GM19455 (cell line): ENCODE results near the gene SPEF1.
A peak's percentile ranks its signal among the peaks of the same experiment; 100 is the strongest.
"Not testable (repeated sequence)": the region's sequence is repeated elsewhere in the genome, so short reads cannot be mapped to it uniquely, and the experiment has no call there.

Source experiments
- ATAC-seq: cut with Tn5 transposase; IDR thresholded peaks from one replicate; pipeline ENCODE4 v1.9.1; 2021; ENCODE audit not compliant: unreplicated experiment

Gene SPEF1

DNA sequence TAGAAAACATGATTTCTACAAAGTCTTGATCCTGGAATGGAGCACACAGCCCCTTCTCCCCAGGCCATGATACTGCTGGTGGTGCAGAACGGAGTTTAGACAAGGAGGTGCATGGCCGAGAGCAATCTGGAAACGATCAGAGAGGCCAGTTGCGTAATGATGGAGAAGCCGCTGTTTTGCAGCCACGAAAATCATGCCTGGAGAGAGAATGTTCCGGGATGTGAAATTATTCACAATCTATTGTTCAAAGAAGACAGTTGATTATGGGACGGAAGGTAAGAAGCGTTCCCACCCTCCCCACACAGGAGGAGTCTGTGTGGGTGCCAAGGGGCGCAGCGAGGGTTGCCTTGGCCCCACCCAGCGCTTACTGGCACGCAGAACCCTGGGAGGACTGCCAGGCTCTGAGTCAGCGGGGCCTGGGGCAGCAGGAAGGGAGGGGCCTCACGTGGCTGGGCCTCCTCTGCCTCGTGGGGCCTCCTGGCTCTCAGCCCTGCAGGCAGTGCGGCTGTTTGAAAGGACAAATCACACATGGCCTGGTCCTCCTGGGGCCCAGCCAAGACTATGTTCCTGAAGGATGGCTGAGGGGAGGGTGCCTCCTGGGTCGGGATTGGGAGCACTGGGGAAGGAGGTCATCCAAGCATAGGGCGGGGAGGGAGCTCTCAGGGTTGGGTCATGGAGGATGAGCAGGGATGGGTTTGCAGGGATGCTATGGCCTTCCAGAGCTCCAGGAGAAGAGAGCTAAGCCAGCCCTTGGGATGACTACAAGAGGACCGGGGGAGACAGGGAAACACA, 30.4 kb upstream of the SPEF1 start:
- ATAC-seq = no peak

DNA sequence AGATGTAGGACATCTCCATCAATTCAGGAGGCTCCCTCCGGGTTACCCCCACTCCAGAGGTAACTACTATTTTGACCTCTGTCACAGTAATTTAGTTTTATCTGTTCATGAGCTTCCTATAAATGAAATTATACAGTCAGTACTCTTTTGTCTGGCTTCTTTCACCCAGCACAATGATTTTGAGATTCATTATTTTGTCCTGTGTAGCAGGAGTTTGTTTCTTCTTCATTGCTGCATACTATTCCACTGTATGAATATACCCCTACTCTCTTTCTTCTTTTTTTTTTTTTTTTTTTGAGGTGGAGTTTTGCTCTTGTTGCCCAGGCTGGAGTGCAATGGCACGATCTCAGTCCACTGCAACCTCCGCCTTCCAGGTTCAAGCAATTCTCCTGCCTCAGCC, 27.3 kb upstream of the SPEF1 start:
- ATAC-seq = no peak

DNA sequence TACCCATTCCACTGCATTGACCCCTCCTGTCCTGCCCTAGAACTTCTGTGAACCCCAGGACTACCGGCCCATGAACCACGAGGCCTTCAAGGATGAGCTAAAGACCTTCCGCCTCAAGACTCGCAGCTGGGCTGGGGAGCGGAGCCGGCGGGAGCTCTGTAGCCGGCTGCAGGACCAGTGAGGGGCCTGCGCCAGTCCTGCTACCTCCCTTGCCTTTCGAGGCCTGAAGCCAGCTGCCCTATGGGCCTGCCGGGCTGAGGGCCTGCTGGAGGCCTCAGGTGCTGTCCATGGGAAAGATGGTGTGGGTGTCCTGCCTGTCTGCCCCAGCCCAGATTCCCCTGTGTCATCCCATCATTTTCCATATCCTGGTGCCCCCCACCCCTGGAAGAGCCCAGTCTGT, 23.5 kb upstream of the SPEF1 start:
- no peak for ATAC-seq

DNA sequence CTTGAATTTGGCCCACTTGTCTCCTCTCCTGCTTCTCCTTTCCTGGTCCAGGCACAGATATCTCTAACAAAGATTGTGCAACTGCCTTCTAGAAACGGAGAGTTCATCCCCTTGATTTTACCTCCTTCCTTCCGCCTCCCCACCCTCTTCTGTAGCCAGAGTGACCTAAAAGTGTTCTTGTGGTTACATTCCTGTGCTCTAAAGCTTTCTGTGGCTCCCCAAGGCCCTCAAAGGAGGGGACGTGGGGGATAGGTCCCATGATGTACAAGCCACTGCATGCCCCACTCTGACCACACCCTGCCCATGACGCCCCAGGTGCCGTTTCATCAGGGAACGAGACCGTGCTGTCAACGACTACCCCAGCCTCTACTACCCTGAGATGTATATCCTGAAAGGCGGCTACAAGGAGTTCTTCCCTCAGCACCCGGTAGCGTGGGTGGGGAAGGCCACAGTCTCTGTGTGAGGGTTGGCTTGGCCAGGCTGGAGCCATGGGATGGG, 23.1 kb upstream of the SPEF1 start:
- no peak for ATAC-seq

DNA sequence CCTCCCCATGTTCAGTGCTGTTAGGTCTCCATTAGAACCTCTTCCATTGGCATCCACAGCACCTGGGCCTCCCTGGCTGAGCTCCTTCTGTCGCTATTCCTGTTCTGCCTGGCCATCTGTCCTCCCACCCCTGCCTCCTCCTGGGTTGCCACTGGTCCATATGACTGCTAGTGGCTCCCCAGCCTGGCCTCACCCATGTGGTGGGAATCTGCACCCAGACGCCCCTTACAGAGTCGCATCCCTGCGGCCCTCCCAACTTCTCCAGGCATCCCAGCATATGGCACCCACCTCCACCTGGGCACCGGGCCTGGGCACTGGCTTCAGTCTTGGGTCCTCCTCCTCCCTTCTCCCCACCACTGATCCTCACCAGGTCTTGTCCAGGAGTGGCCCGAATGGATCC, 22.6 kb upstream of the SPEF1 start:
- no peak for ATAC-seq

DNA sequence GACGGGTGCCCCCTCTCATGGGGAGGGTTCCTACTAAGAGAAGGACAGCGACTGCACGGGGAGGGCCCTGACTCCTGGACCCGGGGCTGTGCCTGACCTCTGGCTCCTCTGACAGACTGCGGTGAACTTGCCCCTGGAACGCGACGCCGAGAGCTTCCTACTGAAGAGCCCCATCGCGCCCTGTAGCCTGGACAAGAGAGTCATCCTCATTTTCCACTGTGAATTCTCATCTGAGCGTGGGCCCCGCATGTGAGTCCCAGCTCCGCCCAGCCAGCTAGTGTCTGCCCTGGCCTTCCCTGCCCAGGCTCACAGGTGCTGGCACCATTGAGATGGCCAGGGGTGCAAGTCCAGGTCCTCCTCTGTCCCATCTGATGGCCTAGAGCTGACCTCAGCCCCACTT, 22.0 kb upstream of the SPEF1 start:
- no peak for ATAC-seq

DNA sequence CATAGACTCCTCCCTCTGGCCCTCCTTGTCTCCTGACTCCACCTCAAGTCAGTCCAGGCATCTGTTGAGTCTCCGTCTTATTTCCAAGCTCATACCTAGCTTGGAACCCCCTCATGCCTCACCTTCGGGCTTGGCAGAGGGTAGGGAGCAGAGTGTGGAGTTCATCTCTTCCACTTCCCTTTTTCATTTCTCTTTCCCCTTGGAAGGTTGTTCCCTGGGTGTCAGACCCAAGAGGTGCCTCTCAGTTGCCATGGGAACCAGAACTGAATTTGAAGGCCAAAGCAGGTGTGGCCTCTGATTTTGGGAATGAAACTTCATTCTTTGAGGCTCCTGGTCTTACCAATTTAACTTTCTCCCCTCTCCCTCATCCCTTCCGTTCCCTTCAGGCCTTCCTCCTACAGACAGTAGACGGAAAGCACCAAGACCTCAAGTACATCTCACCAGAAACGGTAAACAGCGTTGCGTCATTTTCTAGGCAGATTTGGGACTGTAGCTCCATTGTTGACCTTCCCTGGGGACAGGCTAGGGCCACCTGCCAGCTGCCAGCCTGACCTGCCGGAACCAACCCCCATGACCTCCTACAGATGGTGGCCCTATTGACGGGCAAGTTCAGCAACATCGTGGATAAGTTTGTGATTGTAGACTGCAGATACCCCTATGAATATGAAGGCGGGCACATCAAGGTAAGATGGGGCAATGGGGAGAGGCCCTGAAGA, 21.4 kb upstream of the SPEF1 start:
- no peak for ATAC-seq

DNA sequence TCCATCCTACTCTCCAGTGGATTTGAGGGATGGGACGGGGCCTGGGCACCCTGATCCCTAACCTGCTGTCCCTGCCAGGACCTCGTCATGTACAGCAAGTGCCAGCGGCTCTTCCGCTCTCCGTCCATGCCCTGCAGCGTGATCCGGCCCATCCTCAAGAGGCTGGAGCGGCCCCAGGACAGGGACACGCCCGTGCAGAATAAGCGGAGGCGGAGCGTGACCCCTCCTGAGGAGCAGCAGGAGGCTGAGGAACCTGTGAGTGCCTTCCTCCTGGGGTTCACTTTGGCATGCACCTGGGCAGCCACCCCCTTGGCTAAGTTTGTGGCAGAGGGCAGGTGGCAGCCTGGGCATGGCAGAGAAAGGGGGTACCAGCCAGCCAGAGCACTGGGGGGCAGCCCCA, 20.6 kb upstream of the SPEF1 start:
- ATAC-seq = no peak

DNA sequence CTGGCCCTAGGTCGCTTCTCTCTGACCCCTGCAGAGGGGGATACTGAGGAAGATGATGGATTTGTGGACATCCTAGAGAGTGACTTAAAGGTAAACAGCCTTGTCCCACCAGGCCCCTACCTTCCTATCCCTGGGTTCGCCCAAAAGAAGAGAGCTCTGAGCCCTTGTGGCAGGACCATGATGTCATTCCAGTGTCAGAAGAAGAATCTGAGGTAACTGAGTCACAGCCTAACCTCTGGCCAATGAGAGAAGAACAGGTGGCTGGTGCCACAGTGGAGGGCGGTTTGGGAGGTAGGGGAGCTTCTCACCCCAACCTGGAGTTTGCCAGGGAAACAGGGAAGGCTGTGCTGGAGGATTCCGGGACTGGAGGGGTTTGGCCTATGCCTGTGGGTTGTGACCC, 20.1 kb upstream of the SPEF1 start:
- no peak for ATAC-seq

DNA sequence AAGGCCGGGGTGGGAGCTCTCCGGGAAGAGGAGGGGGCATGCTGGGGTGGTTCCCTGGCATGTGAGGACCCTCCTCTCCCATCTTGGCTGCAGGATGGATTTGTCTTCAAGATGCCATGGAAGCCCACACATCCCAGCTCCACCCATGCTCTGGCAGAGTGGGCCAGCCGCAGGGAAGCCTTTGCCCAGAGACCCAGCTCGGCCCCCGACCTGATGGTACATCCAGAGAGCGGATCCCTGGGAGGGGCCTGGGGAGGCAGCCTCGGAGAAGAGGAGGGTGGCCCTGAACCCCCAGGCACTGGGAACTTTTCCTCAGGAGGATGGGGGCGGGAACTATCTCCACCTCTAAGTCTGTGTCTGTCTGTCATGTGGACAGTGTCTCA, 19.6 kb upstream of the SPEF1 start:
- no peak for ATAC-seq

DNA sequence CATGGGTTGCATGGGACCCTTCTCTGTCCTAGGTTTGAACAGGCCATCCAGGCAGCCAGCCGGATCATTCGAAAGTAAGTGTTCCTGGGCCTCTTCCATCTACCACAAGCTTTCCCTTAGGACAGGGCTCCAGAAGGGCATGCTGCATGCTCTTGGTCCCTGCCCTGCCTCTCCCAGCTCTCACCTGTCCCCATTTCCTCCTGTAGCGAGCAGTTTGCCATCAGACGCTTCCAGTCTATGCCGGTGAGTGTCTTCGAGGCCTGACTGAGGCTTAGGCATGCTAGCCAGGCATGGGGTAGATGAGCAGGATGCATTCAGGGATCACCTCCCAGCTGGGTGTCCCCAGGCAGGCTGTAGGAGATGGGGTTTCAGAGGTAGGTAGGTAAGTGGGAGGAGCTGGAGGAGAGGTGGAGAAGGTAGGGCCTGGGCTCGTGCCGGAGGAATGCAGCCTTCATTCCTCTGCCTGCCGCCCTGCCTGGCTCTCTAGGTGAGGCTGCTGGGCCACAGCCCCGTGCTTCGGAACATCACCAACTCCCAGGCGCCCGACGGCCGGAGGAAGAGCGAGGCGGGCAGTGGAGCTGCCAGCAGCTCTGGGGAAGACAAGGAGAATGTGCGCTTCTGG, 19.1 kb upstream of the SPEF1 start:
- ATAC-seq = no peak

DNA sequence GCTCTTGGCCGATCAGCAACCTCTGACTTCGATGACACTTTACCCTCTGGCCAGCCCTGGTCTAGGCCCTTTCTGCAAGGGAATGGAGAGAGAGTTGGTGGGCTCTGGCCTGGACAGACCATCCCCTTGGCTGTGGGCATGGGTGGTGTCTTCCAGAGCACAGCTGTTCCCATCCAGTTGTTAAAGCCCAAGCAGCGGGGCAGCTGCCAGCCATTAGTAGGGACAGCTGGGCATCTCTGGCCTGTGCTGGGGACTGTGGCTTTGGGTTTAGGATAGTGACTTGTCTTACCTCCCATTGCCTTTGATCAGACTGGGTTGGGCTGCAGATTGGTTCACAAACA, 17.6 kb upstream of the SPEF1 start:
- no peak for ATAC-seq

DNA sequence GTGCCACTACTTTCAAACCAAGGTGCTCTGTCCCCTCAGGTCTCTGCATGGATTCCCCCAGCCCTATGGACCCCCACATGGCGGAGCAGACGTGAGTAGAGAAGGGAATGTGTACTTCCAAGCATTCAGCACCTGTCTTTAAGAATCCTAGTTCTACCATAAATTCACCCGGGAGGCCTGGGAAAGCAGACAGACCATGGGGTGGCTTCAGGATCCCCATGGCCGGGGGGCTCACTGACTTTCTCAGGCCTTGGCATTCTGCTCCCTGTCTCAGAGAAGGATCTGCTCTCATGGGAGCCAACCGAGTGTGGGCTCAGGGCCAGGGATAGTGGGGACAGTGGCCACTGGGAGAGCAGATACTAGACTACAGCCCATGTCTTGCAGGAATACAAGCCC, 17.1 kb upstream of the SPEF1 start:
- ATAC-seq = no peak

DNA sequence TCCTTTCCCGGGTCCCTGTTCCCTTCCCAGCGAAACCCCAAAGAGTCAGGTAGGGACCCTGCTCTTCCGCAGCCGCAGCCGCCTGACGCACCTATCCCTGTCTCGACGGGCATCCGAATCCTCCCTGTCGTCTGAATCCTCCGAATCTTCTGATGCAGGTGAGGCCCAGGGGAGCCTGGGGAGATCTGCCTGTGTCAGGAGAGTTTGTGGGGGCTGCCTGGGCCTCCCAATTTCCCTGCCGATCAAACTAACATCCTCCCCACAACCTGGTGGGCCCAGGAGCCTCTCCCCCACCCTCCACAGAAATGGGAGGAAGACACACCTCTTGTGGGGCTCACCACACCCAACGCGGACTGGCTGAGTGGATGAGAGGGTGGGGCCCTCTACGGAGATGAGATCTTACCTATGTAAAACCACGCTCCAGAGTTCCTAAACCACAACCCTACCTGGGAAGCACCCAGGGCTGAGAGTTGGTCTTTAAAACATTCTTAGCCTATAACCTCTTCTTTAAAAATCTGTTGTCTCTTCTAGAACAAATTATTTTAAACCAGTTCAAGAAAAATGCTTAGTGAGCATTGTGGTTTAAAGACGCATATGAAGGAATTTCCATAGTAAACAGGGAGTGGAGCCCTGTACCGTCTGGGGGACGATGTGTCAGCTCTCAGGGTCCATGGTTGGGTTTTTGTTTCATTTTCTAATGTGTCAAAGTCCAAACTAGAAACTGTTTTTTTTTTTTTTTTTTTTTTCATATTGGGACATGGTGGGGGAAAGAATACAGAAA, 16.5 kb upstream of the SPEF1 start:
- ATAC-seq = no peak

DNA sequence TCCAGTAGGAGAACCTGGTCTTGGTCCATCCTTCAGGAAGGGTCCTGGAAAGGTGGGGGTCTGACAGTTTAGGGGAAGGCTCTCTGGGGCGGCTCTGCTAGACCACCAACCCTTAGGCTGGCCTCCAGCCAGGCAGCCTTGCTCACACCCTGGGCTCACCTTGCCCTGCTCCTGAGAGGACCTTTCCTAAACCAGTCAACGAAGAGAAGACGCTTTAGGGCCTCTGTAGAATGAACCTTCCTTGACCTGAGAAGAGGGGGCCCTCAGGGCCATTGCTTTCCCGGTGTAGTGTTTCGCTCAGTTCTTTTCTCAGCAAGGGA, 15.9 kb upstream of the SPEF1 start:
- no peak for ATAC-seq

DNA sequence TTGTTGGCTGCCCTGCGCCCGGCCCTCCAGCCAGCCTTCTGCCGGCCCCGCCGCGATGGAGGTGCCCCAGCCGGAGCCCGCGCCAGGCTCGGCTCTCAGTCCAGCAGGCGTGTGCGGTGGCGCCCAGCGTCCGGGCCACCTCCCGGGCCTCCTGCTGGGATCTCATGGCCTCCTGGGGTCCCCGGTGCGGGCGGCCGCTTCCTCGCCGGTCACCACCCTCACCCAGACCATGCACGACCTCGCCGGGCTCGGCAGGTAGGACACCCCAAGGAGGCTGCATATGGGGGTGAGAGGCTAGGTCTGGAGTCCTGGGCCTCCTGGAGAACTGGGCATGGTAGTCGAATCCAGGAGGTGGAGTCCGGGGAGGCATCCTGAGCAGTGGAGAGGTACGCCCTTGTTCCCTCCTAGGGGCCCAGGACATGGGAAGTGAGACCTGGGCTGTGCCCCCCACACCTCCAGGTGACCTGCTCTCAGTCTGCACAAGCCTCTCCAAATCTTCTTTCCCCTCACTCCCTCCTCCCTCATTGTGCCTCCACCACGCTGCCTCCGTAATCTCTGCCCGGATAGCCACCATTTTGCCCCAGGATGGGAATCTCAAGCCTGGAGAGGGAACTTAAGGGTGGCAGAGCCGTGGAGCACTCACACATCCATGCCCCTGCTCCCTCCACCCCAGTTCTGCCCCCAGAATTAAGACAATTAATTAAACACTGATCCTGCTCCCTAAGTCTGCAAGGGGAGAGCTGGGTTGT, 15.4 kb upstream of the SPEF1 start:
- ATAC-seq = no peak

DNA sequence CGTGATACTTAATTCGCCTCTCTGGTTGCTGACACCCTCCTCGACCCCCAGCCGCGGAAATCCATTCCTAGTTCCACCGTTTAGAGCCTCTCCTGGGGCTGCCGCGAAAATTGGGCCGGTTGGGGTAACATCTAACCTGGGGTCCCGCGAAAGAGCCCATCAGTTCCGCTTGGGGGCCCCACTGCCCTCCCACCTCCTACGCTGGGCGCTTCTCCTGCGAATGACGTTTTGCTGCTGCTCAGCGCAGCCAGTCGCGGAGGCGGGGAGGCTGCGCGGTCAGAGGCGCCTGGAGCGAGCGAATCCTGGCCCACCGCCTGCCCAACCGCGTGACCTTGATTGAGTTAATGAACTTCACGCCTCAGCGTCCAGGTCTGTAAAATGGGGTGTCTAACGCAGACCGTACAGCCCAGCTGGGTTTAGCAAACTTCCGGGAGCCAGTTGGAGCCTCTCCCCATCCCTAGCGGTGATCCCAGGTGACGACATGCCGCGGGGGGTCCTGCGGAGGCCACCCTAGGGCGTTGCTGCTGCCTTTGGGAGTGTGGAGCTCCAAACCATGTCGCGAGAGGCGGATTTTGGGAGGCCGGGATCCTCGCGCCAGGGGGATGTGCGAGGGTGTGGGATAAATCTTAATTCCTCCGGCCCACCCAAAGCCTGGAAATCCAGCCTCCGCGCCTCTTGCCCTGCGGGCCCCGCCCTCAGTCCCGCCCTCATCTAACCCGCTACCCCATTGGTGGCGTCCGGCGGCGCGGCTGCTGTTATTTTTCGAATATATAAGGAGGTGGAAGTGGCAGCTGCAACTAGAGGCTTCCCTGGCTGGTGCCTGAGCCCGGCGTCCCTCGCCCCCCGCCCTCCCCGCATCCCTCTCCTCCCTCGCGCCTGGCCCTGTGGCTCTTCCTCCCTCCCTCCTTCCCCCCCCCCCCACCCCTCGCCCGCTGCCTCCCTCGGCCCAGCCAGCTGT, 14.5 kb upstream of the SPEF1 start, which contains the start of gene CDC25B:
CDC25B (plus strand) TSS at position 800 of the 958 bp plus-strand sequence. CDS start 222 bp downstream, outside the sequence.
- peak; percentile 68 for ATAC-seq

DNA sequence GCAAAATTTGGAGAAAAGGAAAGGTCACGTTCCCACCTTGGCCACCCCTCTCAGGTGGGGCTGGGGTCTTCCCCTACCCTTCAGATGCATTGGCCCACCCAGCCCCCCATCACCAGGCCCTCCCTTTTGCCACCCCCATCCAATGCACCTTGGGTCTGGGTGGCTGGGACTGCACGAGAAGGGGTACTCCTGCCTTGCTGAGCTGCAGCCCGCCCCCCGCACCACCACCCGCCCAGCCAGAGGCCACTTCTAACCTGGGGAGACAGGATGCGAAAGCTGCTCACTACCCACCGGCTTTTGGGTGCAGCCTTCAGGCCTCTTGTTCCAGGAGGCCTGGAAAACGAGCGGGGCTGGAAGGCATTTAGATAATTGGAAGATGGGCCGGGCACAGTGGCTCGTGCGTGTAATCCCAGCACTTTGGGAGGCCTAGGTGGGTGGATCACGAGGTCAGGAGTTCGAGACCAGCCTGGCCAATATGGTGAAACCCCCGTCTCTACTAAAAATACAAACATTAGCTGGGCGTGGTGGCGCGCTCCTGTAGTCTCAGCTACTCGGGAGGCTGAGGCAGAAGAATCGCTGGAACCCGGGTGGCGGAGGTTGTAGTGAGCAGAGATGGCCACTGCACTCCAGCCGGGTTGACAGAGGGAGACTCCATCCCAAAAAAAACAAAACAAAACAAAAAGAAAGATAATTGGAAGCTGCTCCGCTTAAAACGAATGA, 13.6 kb upstream of the SPEF1 start:
- no peak for ATAC-seq

DNA sequence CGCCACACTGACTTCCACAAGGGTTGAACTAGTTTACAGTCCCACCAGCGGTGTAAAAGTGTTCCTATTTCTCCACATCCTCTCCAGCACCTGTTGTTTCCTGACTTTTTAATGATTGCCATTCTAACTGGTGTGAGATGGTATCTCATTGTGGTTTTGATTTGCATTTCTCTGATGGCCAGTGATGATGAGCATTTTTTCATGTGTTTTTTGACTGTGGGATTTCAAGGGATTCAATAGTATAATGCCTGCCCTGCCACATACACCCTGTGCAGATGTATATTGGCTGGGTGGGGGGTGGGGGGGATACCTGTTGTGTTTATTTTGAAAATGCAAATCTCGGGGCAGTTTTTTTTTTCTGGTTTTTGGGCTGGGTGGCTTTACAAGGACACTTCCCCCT, 12.9 kb upstream of the SPEF1 start:
- not testable (repeated sequence) for ATAC-seq
